IPS DF 6.9 (cell line): ENCODE results near the gene PWP2.

Experiments
- DNase-seq: peaks from one replicate; pipeline ENCODE4 v3.0.0-alpha.2; 2013; ENCODE audit warnings: low read depth, low spot score
- H3K27ac ChIP-seq: one replicate; pipeline ENCODE4 v1.5.1; 2013; ENCODE audit warnings: low read length, control low read depth
- H3K27me3 ChIP-seq: 2 replicates; pipeline ENCODE4 v1.6.1; 2013; ENCODE audit warnings: mild to moderate bottlenecking, low read length; ENCODE audit not compliant: control insufficient read depth, insufficient read depth
- H3K36me3 ChIP-seq: 2 replicates; pipeline ENCODE4 v1.6.1; 2013; ENCODE audit warnings: low read length; ENCODE audit not compliant: control insufficient read depth, insufficient read depth
- H3K4me1 ChIP-seq: 2 replicates; pipeline ENCODE4 v1.6.1; 2013; ENCODE audit warnings: low read length; ENCODE audit not compliant: control insufficient read depth, insufficient read depth
- H3K4me3 ChIP-seq: 2 replicates; pipeline ENCODE4 v1.5.1; 2013; ENCODE audit warnings: mild to moderate bottlenecking, low read length
- H3K9me3 ChIP-seq: 2 replicates; pipeline ENCODE4 v1.6.1; 2013; ENCODE audit warnings: low read length, inconsistent platforms; ENCODE audit not compliant: control insufficient read depth, insufficient read depth
- WGBS: extraction: QIAGEN DNeasy Blood & Tissue Kit; methylation state at CpG from one replicate; pipeline ENCODE4 v1.1.7; 2013; ENCODE audit warnings: mixed read lengths, missing lambda C conversion rate; ENCODE audit not compliant: insufficient read length, insufficient coverage; 5-methylcytosine and 5-hydroxymethylcytosine counted together

PWP2 gene

DNA sequence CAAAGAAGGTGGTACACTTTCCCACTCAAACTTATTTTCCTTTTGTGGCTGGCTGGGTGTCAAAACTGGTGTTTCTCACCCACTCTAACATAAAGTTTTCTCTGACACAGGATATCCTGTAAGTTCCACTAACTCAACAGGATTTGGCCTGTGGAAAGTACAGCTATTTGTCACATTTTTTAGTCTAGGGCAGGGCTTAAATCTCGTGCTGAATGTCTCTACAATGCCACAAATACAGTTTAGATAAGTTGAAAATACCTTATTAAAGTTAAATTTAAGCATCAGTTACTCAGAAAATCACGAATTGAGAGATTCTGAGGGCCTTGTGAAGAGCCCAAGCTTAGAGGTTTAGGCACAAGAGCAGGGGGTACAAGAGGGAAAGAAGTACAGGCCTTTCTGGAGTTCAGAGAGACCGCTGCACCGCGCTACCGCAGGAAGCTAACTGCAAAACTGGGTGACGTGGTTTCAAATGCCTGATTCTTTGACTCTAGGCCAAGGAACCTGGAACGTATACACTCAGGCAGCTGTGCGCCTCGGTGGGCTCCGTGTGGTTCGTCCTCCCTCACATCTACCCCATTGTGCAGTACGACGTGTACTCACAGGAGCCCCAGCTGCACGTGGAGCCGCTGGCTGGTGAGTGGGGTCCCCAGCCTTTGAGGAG lies 23.4 kb upstream of the PWP2 start:
- H3K27me3 ChIP-seq = no peaks in the 10 kb centered on the region
- H3K4me1 ChIP-seq = no peaks in the 10 kb centered on the region; the same call in 1 of the 2 replicates
- peaks cover 33% of the 10 kb centered on the region for H3K36me3 ChIP-seq
- DNase-seq = no peak
- no peaks in the 10 kb centered on the region for H3K9me3 ChIP-seq
- no CpG with 5 or more reads among the region's 16 CpGs for WGBS
- no peak overlapping the region for H3K27ac ChIP-seq
- H3K4me3 ChIP-seq = no peak overlapping the region

DNA sequence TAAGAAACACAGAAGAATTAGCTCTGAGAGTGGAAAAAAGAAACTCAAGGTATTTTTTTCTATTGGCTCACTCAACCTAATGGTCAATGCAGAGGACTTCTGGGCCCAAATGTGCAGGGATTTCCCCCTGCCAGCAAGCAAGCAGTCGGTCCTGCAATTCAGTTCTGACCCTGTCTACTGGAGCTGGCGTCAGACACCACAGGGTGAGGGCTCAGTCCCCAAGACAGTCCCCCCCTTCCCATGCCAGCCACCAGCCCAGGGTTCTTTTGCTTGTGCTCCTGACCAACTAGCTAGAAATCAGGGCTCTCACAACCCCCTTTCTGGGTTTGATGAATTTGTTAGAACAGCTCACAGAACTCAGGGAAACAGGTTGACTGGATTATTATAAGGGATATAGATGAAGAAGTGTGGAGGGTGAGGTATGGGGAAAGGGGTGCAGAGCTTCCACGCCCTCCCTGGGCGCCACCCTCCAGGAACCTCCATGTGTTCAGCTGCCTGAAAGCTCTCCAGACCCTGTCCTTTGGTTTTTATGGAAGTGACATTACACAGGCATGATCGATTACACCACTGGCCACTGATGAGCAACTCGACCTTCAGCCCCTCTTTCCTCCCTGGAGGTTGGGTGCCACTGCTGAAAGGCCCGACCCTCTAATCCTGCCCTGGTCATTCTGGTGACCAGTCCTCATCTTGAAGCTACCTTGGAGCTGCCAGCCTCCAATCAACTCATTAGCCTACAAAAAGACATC lies 22.5 kb upstream of the PWP2 start:
- Histone ChIP-seq H3K9me3 (no peaks in the 10 kb centered on the region), H3K27ac (no peak overlapping the region), H3K4me3 (no peak overlapping the region), H3K27me3 (no peaks in the 10 kb centered on the region), H3K4me1 (no peaks in the 10 kb centered on the region; the same call in 1 of the 2 replicates), H3K36me3 (peaks cover 34% of the 10 kb centered on the region)
- no peak for DNase-seq
- no CpG with 5 or more reads among the region's 7 CpGs for WGBS

DNA sequence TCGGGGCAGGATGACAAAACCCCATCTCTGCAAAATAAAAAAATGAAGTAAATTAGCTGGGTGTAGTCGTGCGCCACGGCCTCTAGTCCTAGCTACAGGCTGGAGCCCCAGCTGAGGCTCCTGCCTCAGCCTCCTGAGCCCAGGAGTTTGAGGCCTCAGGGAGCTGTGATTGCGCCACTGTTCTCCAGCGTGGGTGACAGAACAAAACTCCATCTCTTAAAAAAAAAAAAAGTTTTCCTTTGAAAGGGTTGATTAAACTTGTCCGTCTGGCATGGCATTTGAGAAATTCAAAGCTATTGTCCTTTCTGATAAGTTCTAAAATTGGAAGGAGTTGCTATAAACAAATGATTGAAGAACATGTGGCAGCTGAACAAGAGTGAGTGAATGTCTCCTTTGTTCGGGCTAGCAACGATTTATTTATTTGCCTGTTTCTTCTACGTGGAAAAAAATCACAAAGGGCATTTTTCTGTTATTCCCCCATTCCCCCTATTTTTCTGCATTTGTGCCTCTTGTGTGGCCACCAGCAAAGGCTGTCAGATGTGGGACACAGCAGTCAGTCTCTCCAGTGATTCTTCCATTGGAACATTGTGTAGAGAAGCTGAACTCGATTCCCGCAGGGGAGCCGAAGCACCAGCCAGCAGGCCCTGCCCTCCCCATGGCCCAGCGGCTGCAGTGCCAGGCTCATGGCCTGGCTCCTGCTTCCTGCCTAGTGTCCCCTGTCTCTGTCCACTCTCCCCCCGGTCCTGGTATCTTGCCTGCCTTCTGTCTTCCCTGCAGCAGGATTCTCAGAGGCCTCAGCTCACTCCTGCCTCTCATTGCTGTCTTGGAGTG lies 21.5 kb upstream of the PWP2 start:
- no peaks in the 10 kb centered on the region for H3K9me3 ChIP-seq
- WGBS = no CpG with 5 or more reads among the region's 15 CpGs
- no peak overlapping the region for H3K27ac ChIP-seq
- no peaks in the 10 kb centered on the region; the same call in 1 of the 2 replicates for H3K4me1 ChIP-seq
- no peak for DNase-seq
- peaks cover 38% of the 10 kb centered on the region for H3K36me3 ChIP-seq
- no peak overlapping the region for H3K4me3 ChIP-seq
- H3K27me3 ChIP-seq = no peaks in the 10 kb centered on the region

DNA sequence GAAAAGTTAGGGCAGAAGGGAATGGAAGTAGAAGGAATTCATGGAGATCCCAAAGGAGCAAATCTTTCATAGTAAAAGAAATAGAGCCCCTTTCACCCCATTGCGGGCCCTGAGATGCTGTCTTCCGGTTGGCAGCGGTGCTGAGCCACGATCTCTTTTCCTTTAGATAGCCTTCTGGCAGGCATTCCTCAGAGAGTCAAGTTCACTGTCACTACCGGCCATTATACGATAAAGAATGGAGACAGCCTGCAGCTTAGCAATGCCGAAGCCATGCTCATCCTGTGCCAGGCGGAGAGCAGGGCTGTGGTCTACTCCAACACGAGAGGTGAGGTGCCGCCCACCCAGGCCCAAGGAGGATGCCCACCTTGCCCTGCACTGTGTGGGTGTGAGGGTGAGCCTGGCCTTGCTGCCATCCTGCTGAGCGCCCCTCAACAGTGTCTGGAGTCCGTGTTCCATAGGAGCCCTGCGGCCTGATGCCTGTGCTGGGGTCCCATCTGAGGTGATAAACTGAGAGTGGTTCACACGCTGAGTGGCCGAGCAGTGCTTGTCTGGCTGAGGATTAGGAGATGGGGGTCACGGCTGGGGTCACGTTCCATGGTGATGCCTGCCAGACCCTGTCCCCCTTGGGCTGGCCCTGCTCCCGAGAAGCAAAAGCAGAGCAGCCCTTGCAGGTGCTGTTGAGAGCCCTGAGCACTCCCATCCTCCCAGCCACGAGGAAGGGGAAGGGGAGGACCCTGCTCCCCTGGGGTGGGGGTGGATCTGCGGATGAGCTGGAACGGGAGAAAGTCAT lies 20.4 kb upstream of the PWP2 start:
- Histone ChIP-seq H3K4me3 (no peak overlapping the region), H3K36me3 (peaks cover 36% of the 10 kb centered on the region), H3K9me3 (no peaks in the 10 kb centered on the region), H3K27ac (no peak overlapping the region), H3K27me3 (no peaks in the 10 kb centered on the region), H3K4me1 (no peaks in the 10 kb centered on the region; the same call in 1 of the 2 replicates)
- DNase-seq = no peak
- WGBS = no CpG with 5 or more reads among the region's 21 CpGs

DNA sequence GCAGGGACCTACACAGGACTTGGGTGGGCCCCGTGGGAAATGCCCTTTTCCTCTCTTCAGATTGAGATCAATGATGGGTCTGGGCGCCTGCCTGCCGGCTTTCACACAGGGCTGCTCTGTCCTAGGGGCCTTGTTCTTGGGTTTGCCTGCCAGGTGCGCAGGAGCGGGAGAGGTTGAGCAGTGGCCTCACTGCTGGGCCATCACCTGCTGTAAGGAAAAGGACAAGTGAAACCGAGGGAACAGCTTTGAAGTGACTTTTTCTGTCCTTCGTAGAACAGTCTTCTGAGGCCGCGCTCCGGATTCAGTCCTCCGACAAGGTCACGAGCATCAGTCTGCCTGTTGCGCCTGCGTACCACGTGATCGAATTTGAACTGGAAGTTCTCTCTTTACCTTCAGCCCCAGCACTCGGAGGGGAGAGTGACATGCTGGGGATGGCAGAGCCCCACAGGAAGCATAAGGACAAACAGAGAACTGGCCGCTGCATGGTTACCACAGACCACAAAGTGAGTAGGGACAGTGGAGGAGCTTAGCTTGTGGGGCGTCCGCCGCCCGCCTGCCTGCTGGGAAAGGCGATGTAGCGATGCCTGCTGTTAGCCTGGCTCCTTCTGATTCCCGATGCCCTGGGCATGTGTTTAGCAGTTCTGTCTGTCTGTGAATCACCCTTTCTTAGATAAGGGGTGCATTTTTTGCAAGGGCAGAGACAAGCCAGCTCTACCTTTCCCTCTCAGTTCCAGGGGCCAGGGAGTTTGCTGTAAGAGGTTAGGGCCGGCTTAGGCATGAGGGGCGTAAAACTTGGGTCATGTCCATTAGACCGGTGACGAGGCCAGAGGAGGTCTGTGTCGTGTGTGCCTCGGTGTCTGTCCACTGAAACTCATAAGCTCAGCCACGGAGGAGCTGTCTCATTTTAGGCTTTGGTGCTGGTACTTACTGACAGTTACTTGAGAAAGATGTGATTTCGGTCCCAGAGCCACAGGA lies 19.5 kb upstream of the PWP2 start:
- no peak overlapping the region for H3K27ac ChIP-seq
- peaks cover 38% of the 10 kb centered on the region for H3K36me3 ChIP-seq
- no peaks in the 10 kb centered on the region for H3K27me3 ChIP-seq
- DNase-seq = no peak
- H3K4me3 ChIP-seq = no peak overlapping the region
- no CpG with 5 or more reads among the region's 33 CpGs for WGBS
- no peaks in the 10 kb centered on the region for H3K9me3 ChIP-seq
- H3K4me1 ChIP-seq = no peaks in the 10 kb centered on the region; the same call in 1 of the 2 replicates

DNA sequence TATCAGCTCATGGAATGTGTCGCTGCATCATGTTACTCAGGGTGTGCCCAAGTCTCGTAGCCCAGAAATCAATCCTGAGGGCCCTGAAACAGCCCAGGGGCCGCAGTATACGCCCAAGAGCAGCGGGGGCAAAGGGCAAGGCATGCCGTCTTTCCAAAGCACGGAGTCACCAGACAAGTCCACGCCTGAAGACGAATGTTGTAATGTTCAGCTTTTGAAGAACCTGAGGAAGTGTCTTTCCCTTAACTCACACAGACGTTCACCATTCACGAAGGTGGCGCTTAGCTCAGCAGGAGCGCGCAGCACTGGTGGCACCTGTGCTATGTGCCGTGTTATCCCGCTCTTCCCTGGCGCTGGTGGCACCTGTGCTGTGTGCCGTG lies 18.8 kb upstream of the PWP2 start:
- no peak for DNase-seq
- WGBS = no CpG with 5 or more reads among the region's 18 CpGs
- Histone ChIP-seq H3K9me3 (no peaks in the 10 kb centered on the region), H3K36me3 (peaks cover 33% of the 10 kb centered on the region), H3K27ac (no peak overlapping the region), H3K4me1 (no peaks in the 10 kb centered on the region; the same call in 1 of the 2 replicates), H3K27me3 (no peaks in the 10 kb centered on the region), H3K4me3 (no peak overlapping the region)

DNA sequence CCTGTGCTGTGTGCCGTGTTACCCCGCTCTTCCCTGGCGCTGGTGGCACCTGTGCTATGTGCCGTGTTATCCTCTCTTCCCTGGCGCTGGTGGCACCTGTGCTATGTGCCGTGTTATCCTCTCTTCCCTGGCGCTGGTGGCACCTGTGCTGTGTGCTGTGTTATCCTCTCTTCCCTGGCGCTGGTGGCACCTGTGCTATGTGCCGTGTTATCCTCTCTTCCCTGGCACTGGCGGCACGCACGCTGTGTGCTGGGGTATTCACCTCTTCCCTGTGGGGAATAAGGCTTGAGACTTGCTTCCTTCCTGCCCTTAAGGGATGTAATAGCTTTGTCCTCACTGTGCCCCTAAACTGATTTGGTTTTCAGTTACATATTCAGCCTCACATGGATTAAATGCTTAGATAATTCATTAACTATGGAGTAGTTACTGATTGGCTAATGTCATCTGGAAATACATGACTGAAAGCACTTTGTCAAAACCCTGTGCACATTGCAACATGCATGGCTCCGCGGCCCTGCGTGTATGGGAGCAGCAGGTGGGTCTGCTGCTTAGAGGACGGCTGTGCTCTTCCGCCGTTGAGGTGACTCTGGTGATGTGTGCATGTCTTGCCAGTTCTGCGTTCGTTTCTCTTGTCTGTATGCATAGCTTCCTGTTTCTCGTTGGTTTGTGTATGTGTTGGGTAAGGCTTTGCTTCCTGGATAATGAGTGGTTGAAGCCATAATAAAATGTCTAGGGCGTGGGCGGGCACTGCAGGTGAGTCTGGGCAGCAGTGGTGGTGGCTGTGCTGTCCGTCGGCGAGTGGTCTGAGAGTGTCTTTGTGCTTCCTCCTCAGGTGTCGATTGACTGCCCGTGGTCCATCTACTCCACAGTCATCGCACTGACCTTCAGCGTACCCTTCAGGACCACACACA lies 17.9 kb upstream of the PWP2 start:
- Histone ChIP-seq H3K27ac (no peak overlapping the region), H3K27me3 (no peaks in the 10 kb centered on the region), H3K9me3 (no peaks in the 10 kb centered on the region), H3K4me3 (no peak overlapping the region), H3K36me3 (peaks cover 34% of the 10 kb centered on the region), H3K4me1 (no peaks in the 10 kb centered on the region; the same call in 1 of the 2 replicates)
- no peak for DNase-seq
- no CpG with 5 or more reads among the region's 30 CpGs for WGBS

DNA sequence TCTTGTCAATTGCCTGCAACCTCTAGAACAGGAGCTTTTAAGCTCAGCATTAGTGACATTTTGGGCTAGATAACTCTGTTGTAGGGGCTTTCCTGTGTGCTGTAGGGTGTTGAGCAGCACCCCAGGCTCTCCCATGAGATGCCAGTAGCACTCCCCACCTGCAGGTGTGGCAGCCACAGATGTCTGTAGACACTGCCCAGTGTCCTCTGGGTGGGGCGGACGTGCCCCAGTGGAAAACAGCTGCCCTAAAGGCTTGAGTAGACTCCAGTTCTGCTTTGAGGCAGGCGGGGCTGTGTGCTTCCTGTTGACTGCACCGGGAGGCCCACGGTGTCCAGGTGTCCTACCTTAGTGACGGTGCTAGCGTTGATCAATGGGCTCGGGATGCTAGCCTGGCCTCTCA lies 16.9 kb upstream of the PWP2 start:
- Histone ChIP-seq H3K4me1 (no peaks in the 10 kb centered on the region; the same call in 1 of the 2 replicates), H3K27ac (no peak overlapping the region), H3K36me3 (peaks cover 29% of the 10 kb centered on the region), H3K4me3 (no peak overlapping the region), H3K27me3 (no peaks in the 10 kb centered on the region), H3K9me3 (no peaks in the 10 kb centered on the region)
- WGBS = no CpG with 5 or more reads among the region's 8 CpGs
- DNase-seq = no peak
